Naive B cell (primary cell): ENCODE data around the gene NKG7. TPM values are rescaled to one million over a fixed set of nuclear protein-coding genes. Genes with fewer than 3 reads are reported as not detected.
"Not testable (repeated sequence)": the region's sequence is repeated elsewhere in the genome, so short reads cannot be mapped to it uniquely, and the experiment has no call there.

ENCODE experiments used
- ATAC-seq, 2 donors: fragments of 150-1000 bp; cut with Tn5 transposase; 2 replicates each; pipeline ENCODE4 v1.10.0; 2021; ENCODE audit warnings: low read depth in 2 of 2, mild to moderate bottlenecking in 2 of 2, moderate library complexity in 2 of 2
- DNase-seq: peaks from one replicate; pipeline ENCODE4 v3.0.0; 2022
- H3K27ac Mint-ChIP-seq, 6 donors: one replicate each; pipeline ENCODE4 v1.8.0; 2020 to 2022; ENCODE audit warnings: mild to moderate bottlenecking in 6 of 6, mixed read lengths in 6 of 6, moderate library complexity in 5 of 6, inconsistent platforms in 2 of 6
- H3K27me3 Mint-ChIP-seq, 3 donors: one replicate each; pipeline ENCODE4 v1.8.0; 2021 to 2022; ENCODE audit warnings: mixed read lengths in 3 of 3, mild to moderate bottlenecking in 1 of 3
- H3K36me3 Mint-ChIP-seq, 2 donors: one replicate each; pipeline ENCODE4 v1.8.0; 2020 to 2022; ENCODE audit warnings: mixed read lengths in 2 of 2, inconsistent platforms in 1 of 2, mild to moderate bottlenecking in 1 of 2
- H3K4me1 Mint-ChIP-seq, 3 donors: one replicate each; pipeline ENCODE4 v1.8.0; 2020 to 2022; ENCODE audit warnings: mixed read lengths in 3 of 3, inconsistent platforms in 1 of 3, mild to moderate bottlenecking in 1 of 3, moderate library complexity in 1 of 3
- H3K4me3 Mint-ChIP-seq, 8 donors: one replicate each; pipeline ENCODE4 v1.8.0; 2020 to 2022; ENCODE audit warnings: mild to moderate bottlenecking in 8 of 8, mixed read lengths in 8 of 8, moderate library complexity in 8 of 8, inconsistent platforms in 2 of 8
- H3K9me3 Mint-ChIP-seq, 7 donors: one replicate each; pipeline ENCODE4 v1.8.0; 2020 to 2022; ENCODE audit warnings: mixed read lengths in 7 of 7, mild to moderate bottlenecking in 5 of 7, inconsistent platforms in 2 of 7, moderate library complexity in 1 of 7
- polyA plus RNA-seq, 6 donors: library from polyadenylated mRNA; unstranded; fragments of 300-500 nt; fragmentation: Illumina TruSeq; gene quantifications; one replicate each; pipeline ENCODE4 v1.2.3, GENCODE V29; 2021; ENCODE audit warnings: low read depth in 6 of 6

The NKG7 gene
- polyA plus RNA-seq, 6 donors from 2014 or later, result 4.3 to 12.6 (median 7.2) TPM

DNA sequence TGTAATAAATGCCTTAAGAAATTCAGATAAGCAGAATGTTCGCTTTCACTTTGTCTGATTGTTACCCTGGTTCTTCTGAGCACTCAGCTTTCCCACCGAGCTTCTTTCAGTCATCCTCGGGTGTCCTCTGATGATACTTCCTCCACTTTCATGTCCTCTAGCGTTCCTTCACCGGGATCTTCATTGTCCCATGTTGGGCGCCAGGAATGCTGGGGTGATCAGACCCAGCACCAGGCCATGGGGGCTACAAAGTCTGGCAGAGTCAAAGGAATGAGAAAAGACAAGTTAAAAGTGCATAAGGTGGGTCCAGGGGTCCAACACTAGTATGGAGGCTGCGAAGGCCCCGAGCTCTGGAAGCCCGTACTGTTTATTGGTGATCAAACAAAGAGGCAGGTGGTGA, 29.7 kb upstream of the NKG7 start:
- no peak overlapping the region for H3K27ac Mint-ChIP-seq
- peaks cover 9 to 10% of the 10 kb centered on the region in 2 donors for H3K36me3 Mint-ChIP-seq
- ATAC-seq (no peak), DNase-seq (no peak)
- peaks cover 8 to 18% (median 10%) of the 10 kb centered on the region in 7 donors for H3K9me3 Mint-ChIP-seq
- no peak overlapping the region for H3K4me3 Mint-ChIP-seq
- peaks cover 0 to 6% (median 4%) of the 10 kb centered on the region in 3 donors for H3K4me1 Mint-ChIP-seq
- no peaks in the 10 kb centered on the region for H3K27me3 Mint-ChIP-seq

DNA sequence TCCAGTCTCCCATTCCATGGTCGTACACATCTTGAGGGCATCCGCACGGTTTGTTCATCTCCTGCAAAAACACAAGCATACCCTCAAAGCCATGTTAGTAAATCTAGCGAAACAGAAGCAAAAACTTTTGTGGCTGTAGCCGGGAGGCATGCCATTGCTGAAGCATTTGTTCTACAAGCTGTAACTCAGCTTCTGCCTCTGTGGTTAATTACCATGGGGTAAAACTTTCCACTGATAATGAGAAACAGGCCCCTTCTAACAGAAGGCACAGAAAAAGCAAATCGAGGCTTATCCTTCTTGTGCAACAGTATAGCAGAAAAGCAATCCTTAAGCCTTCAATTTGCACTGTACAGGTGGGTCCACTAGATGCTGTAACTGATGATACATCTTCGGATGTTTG, 27.5 kb upstream of the NKG7 start:
- Mint-ChIP-seq H3K36me3 (peaks cover 9 to 10% of the 10 kb centered on the region in 2 donors), H3K9me3 (peaks cover 8 to 18% (median 10%) of the 10 kb centered on the region in 7 donors), H3K4me3 (peak overlapping the region in 1 of 8 donors; percentile 22)
- not testable (repeated sequence) for ATAC-seq, DNase-seq, H3K27ac Mint-ChIP-seq, H3K4me1 Mint-ChIP-seq, H3K27me3 Mint-ChIP-seq

DNA sequence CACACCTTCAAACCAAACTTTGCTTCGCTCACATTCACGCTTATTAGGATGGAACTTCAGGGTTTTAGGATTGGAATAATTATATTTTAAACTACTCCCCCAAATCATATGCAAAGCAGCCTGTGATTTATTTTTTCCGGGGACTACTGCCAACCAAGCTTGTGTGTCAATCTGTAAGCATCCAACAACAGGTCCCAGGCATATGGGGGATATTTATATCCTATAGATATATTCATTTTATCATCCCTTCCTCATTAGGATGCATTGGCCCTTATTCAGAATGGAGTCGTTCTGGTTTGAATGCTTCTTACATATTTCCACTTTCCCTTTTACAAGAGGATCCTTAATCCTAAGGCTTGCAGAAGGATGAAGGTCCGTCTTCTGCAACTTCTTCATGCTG, 26.8 kb upstream of the NKG7 start:
- ATAC-seq (no peak), DNase-seq (no peak)
- Mint-ChIP-seq H3K36me3 (peaks cover 9 to 10% of the 10 kb centered on the region in 2 donors), H3K4me1 (peaks cover 6 to 14% (median 11%) of the 10 kb centered on the region in 3 donors), H3K4me3 (no peak overlapping the region), H3K27me3 (no peaks in the 10 kb centered on the region), H3K27ac (no peak overlapping the region), H3K9me3 (peaks cover 8 to 18% (median 10%) of the 10 kb centered on the region in 7 donors)

DNA sequence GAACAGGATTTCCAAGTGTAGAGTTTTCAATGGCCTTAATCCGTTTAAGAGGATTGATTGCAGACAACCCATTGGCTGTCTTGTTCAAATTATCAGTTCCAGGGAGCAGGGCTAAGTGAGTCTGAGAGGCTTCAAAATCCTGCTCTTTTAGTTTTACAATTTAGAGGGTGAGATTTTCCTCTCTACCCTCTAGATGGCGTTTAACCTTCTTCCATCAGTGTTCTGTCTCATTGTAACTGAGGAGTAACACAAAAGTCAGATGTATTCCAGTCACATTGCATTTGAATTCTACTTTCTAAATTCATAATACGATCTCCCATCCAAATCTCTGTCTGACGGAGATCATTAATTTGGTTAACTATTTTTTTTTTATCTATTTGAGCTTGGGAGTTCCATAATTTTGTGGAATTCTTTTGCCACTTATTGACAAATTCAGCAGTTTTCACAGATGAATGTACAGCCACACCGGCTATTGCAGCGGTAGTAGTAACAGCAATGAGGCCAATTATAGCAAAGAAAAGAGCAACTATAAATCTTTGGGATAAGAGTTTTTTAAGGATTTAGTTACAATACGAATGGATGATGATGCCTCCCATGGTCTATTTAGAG, 25.7 kb upstream of the NKG7 start:
- DNase-seq (peak; percentile 25), ATAC-seq (no peak)
- H3K36me3 Mint-ChIP-seq, result peaks cover 9 to 10% of the 10 kb centered on the region in 2 donors
- peaks cover 9 to 19% (median 18%) of the 10 kb centered on the region in 3 donors for H3K4me1 Mint-ChIP-seq
- no peak overlapping the region for H3K4me3 Mint-ChIP-seq
- H3K27me3 Mint-ChIP-seq, result no peaks in the 10 kb centered on the region
- peaks cover 7 to 16% (median 10%) of the 10 kb centered on the region in 7 donors for H3K9me3 Mint-ChIP-seq
- H3K27ac Mint-ChIP-seq, result no peak overlapping the region

DNA sequence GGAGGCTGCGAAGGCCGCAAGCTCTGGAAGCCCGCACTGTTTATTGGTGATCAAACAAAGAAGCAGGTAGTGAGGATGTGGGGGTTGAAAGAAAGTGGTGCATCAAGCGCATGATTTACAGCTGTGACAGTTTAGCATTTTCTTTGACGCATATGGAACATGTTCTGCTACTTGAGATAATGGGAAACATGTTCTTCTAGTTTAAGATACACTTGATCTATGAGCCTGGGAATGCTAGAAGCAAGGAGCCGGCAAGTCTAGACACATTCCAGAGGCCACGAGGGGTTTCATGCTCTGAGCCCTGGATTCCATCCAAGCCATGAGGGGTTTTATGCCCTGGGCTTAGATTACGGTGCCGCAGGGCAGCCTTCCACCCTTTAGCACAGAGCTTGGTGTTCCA, 25.0 kb upstream of the NKG7 start:
- not testable (repeated sequence) for DNase-seq, H3K4me3 Mint-ChIP-seq, H3K27me3 Mint-ChIP-seq, ATAC-seq
- Mint-ChIP-seq H3K36me3 (peaks cover 9 to 10% of the 10 kb centered on the region in 2 donors), H3K27ac (peak overlapping the region in 1 of 6 donors; percentile 24), H3K4me1 (peaks cover 9 to 19% (median 18%) of the 10 kb centered on the region in 3 donors), H3K9me3 (peaks cover 5 to 10% (median 7%) of the 10 kb centered on the region in 7 donors)

DNA sequence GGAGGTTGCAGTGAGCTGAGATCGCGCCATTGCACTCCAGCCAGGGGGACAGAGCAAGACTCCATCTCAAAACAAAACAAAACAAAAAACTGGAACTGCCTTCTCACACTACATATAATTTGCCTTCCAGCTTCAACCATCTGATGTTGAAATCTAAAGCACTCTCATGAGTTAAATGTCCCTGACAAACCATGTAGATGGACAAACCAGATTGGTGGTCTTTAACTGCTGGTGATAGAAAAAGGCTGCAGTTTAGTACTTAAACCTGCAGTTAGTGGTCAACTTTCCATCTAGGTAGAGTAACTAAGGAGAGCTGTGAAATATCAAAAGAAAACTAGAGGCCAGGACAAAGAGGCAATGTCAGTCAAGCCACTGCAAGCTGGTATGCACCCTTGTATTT, 23.7 kb upstream of the NKG7 start:
- no peak for DNase-seq
- Mint-ChIP-seq H3K4me3 (peak overlapping the region in 1 of 8 donors; percentile 18), H3K4me1 (peaks cover 10 to 21% (median 19%) of the 10 kb centered on the region in 3 donors), H3K9me3 (no peaks in the 10 kb centered on the region), H3K27me3 (peaks cover 0 to 3% (median 2%) of the 10 kb centered on the region in 3 donors), H3K27ac (peak overlapping the region in 1 of 6 donors; percentile 73), H3K36me3 (no peaks in the 10 kb centered on the region)
- no peak for ATAC-seq

DNA sequence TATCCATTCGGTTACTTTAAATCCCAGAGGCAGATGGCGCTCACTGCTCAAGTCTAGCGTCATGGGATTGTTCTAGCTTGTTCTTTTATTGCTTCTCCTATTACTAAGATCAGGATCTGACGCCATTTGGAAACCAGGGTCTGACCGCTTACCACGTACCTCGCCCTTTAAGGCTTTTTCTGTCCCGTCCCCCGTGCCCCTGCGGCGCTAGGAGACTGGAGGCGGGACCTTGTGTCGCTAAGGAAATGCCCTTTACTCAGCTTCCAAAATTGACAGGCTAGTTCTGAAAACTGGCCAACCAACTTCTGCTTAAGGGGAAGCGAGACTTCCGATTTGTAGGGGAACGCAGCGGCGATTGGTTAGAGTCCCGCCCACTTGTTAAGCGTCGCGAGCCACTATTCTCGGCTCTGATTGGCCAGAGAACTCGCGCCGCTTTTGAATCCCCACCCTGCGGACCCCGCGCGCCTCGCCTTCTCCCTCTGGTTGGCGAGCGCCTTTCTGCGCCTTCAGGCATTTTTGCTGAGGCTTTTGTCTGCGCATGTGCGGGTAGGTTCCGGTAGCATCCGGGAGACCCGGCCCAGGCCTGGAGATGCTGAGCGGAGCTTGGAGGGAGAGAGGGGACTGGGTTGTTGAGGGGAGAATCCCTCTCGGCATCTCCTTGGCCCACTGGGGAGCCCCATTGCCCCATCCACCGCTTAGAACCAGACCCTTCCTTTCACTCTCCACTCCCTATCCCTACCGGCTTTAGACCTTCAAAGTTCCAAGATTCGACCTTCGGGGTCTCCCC, 21.8 kb upstream of the NKG7 start:
- Mint-ChIP-seq H3K27me3 (peaks cover 0 to 8% (median 6%) of the 10 kb centered on the region in 3 donors), H3K4me1 (peaks cover 13 to 30% (median 24%) of the 10 kb centered on the region in 3 donors), H3K4me3 (peak overlapping the region; percentile 79 to 93 (median 91)), H3K9me3 (no peaks in the 10 kb centered on the region), H3K36me3 (no peaks in the 10 kb centered on the region), H3K27ac (peak overlapping the region; percentile 79 to 95 (median 90))
- DNase-seq (peak; percentile 89), ATAC-seq (peak; percentile 91 to 93)

DNA sequence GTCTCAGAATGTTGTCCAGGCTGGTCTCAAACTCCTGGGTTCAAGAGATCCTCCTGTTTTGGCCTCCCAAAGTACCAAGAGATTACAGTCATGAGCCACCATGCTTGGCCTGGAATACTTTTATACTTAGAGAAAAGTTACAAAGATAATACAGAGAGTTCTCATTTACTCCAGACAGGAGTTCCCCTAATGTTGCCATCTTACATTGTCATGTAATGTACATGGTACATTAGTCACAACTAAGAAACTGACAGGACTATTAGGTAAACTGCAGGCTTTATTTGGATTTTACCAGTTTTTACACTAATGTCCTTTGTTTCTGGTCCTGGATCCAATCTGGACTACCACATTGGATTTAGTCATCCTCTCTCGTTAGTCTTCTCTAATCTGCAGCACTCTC, 20.2 kb upstream of the NKG7 start:
- ATAC-seq (no peak), DNase-seq (no peak)
- H3K4me1 Mint-ChIP-seq, result peaks cover 13 to 26% (median 24%) of the 10 kb centered on the region in 3 donors
- H3K27me3 Mint-ChIP-seq, result peaks cover 0 to 8% (median 6%) of the 10 kb centered on the region in 3 donors
- H3K9me3 Mint-ChIP-seq, result no peaks in the 10 kb centered on the region
- no peaks in the 10 kb centered on the region for H3K36me3 Mint-ChIP-seq
- peak overlapping the region in 6 of 8 donors; percentile 21 to 59 (median 32) for H3K4me3 Mint-ChIP-seq
- H3K27ac Mint-ChIP-seq, result no peak overlapping the region

DNA sequence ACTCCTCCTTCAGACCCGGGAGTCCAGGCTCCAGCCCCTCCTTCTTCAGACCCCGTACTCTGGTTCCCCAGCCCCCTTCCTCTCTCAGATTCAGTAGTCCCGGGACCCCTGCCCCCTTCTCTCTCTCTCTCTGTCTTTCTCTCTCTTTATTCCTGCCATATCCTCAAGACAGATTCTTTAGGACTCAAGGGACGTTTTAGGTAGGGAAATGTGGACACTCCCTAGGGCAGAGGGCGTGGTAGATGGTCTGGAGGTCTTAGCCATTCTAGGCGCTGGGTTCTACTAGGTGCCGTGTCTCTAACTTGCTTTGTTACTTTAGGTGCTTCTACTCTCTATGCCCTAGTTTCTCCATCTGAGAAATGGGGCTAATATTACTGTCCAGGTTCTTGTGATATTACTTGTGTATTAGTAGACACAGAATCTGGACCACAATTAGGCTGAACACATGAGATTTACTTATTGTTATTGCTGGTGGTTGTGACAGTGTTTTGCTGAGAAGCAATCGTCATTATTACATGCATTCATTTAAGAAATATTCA, 18.7 kb upstream of the NKG7 start:
- Mint-ChIP-seq H3K4me3 (peak overlapping the region in 6 of 8 donors; percentile 1 to 79 (median 40)), H3K9me3 (no peaks in the 10 kb centered on the region), H3K27ac (peak overlapping the region in 1 of 6 donors; percentile 66), H3K36me3 (no peaks in the 10 kb centered on the region), H3K27me3 (peaks cover 0 to 8% (median 6%) of the 10 kb centered on the region in 3 donors), H3K4me1 (peaks cover 17 to 27% (median 26%) of the 10 kb centered on the region in 3 donors)
- ATAC-seq (no peak), DNase-seq (no peak)

DNA sequence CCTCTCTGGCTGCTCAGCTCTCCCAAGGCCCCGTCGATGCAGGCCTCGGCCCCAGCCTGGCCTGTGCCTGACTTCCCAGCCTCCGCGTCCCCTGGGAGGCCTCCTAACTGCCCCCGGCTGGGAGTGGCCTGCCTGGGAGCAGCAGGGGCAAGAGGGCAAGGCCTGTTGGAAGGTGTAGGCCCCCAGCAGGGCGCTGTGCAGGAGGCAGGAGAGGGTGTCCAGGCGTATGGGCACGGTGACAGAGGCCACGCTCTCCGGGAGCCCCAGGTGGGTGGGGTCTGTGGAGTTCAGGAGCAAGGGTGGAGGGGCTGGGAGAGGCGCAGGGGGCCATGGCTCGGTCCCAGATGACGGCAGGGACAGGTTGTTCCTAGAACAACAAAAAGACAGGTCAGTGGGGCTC, 16.7 kb upstream of the NKG7 start:
- no peak overlapping the region for H3K4me3 Mint-ChIP-seq
- no peak for DNase-seq
- peaks cover 0 to 8% (median 6%) of the 10 kb centered on the region in 3 donors for H3K27me3 Mint-ChIP-seq
- H3K27ac Mint-ChIP-seq, result no peak overlapping the region
- H3K9me3 Mint-ChIP-seq, result no peaks in the 10 kb centered on the region
- peaks cover 11 to 15% (median 15%) of the 10 kb centered on the region in 3 donors for H3K4me1 Mint-ChIP-seq
- ATAC-seq, result no peak
- no peaks in the 10 kb centered on the region for H3K36me3 Mint-ChIP-seq

DNA sequence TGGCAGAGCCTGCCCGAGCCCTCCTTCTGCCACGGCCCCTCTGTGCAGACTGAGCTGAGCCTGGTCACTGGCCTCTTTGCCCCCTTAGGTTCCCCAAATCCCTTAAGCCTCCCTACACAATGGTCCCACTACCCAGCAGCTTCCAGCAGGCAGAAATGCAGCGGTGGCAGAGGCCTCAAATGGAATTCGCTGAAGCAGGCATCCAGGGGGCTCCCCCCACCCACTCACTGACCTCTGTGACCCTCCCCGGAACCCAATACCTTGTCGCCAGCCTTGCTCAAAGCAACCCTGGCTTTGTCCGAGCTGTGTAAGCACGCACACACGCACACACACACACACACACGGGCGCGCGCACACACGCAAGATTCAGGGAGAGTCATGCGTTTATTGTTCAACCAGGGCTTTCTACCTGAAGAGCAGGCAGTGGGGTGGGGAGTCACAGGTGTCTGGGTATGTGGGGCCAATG, 15.5 kb upstream of the NKG7 start, which contains the start of gene LIM2:
Gene LIM2 (minus strand): TSS at position 51 of the 466 bp plus-strand sequence. CDS start 531 bp downstream, outside the sequence.
- no peaks in the 10 kb centered on the region for H3K36me3 Mint-ChIP-seq
- peak within 1 kb of the TSS in 1 of 8 donors; percentile 37 for H3K4me3 Mint-ChIP-seq
- peak within 1 kb of the TSS in 1 of 6 donors; percentile 47 for H3K27ac Mint-ChIP-seq
- ATAC-seq (no peak), DNase-seq (no peak)
- peaks cover 8 to 11% (median 9%) of the 10 kb centered on the region in 3 donors for H3K4me1 Mint-ChIP-seq
- no peaks in the 10 kb centered on the region for H3K9me3 Mint-ChIP-seq
- peaks cover 0 to 8% (median 6%) of the 10 kb centered on the region in 3 donors for H3K27me3 Mint-ChIP-seq

DNA sequence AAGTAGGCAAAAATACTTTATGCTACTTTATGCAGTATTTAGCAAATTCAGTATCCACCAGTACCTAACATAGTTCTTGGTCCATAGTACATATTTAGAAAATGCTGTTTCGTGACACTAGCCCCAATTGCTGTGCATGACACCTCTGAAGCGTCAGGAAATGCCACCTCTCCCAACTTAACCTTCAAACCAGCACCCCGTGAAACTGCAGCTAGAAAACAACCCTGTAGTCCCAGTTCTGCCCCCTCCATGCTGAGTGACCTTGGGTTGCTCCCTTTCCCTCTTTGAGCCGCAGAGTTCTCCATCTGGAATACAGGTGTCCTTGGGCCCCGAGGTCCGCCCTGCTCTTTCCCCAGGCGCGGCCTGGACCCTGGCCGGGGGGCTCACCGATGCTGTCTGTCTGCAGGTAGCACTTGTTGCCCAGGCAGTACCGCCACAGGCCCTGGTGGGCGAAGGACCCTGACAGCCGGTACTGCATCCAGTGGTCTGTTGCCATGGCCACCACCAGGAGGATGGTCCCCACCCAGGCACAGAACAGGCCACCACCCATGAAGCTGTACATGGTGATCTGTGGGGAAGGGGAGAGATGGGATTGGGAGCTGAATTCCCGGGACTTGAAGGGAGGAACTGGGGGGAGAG, 14.5 kb upstream of the NKG7 start:
- no peak for DNase-seq
- Mint-ChIP-seq H3K4me3 (peak overlapping the region in 1 of 8 donors; percentile 37), H3K36me3 (no peaks in the 10 kb centered on the region), H3K4me1 (peaks cover 8 to 11% (median 9%) of the 10 kb centered on the region in 3 donors), H3K27ac (no peak overlapping the region), H3K27me3 (peaks cover 0 to 13% (median 8%) of the 10 kb centered on the region in 3 donors), H3K9me3 (peaks cover 0 to 5% (median 0%) of the 10 kb centered on the region in 7 donors)
- ATAC-seq, result no peak

DNA sequence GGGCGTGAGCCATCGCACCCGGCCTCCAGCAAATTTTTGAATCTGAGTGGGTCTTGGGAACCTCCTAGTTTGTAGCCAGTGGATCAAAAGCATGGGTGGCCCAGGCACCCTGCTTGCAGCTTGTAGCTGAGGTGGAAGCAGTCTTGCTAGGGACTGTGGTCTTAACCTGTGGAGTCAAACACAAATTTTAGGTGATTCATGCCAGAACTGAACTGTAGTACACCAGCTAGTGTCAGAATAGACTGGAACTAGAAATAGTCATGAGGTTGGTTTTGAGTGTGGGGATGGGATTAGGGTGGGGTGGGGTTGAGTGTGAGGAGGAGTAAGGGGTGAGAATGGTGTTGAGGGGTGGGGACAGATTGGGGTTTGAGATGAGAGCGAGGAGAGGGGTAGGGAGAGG, 9.6 kb upstream of the NKG7 start:
- H3K4me3 Mint-ChIP-seq, result no peak overlapping the region
- H3K27me3 Mint-ChIP-seq, result peaks cover 0 to 14% (median 0%) of the 10 kb centered on the region in 3 donors
- no peaks in the 10 kb centered on the region for H3K36me3 Mint-ChIP-seq
- peaks cover 0 to 14% (median 6%) of the 10 kb centered on the region in 7 donors for H3K9me3 Mint-ChIP-seq
- DNase-seq, result no peak
- H3K27ac Mint-ChIP-seq, result no peak overlapping the region
- no peaks in the 10 kb centered on the region for H3K4me1 Mint-ChIP-seq
- no peak for ATAC-seq
